Measurements from ENCODE around the gene JAG2.

DNA sequence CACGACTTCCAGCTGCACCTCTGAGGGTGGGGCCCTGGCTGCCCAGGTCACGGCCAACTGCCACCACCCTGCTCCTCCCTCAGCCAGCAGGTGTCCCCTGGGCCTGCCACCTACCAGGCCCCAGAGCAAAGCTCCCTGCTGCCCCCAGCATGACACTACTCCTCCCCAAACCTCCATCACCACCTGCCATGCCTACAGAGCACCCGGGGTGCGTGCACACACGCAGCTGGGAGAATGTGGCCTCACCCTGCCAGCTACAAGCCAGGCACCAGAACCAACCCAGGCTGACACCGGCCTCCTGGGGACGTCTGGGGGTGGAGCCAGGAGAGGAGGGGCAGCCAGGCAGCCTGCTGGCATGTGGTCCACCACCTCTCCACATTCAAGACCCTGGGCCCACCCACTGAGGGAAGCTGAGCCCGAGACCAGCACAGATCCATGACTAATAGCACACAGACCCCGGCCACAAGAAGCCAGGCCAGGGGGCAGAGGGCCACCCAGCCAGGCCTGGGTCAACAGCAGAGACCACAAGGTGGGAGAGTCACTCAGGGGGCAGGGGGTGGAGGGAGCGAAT, 3.4 kb downstream of the JAG2 start:
- no peak for TF ChIP-seq EZH2 (IDR thresholded peaks at IDR 0.05; ENCODE audit: borderline replicate concordance, low read depth, low read length, severe bottlenecking)
- TF ChIP-seq, protein P1, sequence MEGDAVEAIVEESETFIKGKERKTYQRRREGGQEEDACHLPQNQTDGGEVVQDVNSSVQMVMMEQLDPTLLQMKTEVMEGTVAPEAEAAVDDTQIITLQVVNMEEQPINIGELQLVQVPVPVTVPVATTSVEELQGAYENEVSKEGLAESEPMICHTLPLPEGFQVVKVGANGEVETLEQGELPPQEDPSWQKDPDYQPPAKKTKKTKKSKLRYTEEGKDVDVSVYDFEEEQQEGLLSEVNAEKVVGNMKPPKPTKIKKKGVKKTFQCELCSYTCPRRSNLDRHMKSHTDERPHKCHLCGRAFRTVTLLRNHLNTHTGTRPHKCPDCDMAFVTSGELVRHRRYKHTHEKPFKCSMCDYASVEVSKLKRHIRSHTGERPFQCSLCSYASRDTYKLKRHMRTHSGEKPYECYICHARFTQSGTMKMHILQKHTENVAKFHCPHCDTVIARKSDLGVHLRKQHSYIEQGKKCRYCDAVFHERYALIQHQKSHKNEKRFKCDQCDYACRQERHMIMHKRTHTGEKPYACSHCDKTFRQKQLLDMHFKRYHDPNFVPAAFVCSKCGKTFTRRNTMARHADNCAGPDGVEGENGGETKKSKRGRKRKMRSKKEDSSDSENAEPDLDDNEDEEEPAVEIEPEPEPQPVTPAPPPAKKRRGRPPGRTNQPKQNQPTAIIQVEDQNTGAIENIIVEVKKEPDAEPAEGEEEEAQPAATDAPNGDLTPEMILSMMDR (IDR thresholded peaks at IDR 0.05; ENCODE audit: borderline replicate concordance, extremely low read depth, low read length, poor library complexity, severe bottlenecking), result no peak

Measured in DND-41 (cell line).